8988T (cell line): ENCODE data around the gene IRF7.
"Not testable (repeated sequence)": the region's sequence is repeated elsewhere in the genome, so short reads cannot be mapped to it uniquely, and the experiment has no call there.

Experiments
- DNase-seq: peaks from one replicate; pipeline ENCODE4 v3.0.0; 2011

IRF7 gene

DNA sequence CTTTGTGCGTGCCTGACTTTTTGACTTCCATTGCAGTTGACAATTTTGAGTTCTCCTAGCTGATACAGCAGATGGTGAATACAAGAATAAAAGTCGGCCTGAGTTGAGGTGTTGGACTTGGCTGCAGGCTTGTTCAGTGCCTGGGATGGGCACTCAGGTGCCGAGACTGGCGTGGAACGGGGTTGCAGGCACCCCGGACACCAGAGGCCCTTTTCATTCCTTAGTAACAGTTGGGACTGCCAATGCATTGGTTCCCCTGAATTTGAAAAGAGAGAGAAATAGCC is 38.2 kb downstream of the IRF7 start:
- no peak for DNase-seq

DNA sequence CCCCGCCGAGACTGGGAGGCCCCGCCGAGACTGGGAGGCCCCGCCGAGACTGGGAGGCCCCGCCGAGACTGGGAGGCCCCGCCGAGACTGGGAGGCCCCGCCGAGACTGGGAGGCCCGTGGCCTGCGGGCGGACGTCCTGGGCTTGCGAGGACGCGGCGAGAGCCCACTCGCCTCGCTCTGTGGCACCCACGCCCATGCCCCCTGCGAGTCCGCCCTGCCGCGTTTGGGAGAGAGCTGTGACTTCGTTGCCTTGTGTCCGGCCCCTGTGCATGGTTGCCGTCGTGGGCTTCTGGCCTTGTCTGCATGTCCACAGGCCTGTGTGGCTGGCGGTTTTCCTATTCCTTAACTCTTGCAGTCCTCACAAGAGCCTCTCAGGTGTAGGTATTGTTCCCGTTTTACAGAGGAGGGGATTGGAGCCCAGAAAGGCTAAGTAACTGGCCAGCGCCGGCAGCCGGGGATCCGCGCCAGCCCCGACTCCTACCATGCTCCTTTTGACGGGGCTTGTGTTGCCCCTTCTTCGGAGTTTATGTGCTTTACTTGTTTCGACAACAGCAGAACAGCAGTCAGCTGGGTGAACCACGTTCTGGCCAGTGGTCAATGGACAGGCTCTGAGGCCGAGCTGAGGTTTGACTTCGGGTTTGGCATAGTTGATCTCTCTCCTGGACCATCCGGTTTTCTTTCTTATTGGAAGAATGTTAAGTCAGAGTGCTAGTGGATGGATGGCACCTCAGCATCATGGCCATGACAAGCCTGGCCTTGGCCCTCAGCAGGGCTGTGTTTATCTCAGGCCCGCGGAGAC is 38.7 kb downstream of the IRF7 start:
- DNase-seq = no peak

DNA sequence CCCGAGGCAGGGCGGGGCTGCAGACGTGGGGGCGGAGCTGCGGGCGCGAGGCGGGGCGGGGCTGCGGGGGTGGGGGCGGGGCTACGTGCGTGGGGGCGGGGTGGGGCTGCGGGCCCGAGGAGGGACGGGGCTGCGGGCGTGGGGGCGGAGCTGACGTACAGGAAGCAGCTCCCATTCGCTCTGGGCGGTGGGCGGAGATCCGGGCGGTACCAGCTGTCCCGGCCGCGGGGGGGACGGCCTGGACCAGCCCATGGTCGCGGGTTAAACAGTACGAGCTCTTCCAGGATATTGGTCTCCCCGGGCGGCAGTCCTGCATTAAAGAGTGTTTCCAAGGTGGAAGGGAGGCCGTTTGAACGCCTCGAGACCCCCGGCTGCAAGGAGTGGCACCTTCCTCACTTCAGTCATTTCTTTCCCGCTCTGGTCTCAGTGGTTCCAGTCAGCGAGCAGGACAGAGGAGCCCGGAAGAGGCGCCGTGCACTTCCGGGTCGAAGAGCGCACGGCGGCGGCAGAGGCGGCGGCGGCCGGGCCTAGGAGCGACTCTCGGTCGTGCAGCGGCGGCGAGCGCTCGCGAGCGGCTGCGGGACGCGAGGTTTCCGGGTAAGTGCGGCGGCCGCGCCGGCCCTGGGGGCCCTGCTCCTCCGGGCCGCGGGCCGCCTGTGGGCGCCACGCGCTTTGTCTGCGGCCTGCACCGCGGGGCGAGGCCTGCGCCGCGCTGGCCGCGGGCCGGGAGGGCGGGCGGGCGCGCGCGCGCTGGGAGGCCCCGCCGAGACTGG is 39.6 kb downstream of the IRF7 start, which contains the start of gene PHRF1:
Gene PHRF1, plus strand, starts transcription at position 475 of the 773 bp plus-strand sequence. CDS start 5,043 bp downstream, outside the sequence.
- peak; percentile 100 for DNase-seq

DNA sequence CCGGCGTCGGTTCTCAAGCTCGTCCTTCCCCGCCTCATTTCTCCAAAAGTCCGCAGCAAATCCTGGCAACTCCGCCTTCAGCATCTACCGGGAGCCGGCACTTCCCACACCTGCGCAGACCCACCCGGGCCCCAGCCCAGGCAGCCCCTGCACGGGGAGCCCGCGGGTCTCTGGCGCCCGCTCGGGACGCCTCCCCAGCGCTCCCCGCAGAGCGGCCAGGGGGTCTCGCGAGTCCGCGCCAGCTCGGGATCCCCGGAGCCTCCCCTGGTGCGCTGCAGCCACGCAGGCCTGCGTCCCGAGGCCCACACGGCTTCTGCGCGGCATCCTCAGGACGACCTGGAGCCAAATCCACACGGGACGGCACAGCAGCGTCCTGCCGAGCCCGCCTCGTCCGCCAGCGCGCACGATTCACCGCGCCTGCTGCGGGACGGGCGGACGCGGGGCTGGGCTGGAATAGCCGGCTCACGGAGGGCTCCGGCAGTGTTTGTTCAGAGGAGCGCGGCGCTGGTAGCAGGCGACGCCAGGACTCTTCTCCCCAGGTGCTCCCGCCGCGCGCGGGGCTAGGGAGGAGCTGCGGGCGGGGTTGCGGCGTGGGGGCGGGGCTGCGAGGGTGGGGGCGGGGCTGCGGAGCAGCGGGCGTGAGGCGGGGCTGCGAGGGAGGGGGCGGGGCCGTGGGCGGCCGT is 40.3 kb downstream of the IRF7 start:
- peak; percentile 94 for DNase-seq

DNA sequence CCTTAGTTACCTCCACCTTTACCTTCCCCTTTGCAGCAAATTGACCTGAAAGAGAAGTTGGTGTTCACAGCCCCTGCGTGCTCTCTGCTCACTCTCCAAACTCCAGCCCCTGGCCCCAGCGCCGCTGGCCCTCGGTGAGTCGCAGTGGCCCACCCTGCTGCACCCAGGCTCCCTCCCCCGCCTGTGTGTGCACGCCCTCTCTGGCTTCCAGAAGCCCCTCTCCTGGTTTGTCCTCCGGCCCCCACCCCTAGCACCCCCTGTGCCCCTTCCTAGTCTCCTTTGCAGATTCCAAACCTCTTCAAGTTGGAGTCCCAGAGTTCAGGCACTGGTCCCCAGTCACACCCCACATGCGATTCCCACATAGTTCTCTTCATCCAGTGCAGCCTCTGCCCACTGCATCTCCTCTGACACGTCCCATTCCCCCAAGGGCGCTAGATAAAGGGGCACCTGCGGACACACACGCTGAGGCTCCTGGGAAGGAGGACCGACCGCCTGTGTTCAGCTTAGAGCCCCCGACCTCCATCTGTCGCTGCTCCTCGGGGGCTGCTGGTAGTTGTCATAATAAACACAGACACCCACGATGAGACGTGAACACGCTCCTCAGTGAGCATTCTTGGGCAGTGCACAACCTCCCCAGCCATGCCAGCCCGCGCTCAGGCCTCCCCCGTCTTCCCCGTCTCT is 41.0 kb downstream of the IRF7 start:
- DNase-seq = no peak

DNA sequence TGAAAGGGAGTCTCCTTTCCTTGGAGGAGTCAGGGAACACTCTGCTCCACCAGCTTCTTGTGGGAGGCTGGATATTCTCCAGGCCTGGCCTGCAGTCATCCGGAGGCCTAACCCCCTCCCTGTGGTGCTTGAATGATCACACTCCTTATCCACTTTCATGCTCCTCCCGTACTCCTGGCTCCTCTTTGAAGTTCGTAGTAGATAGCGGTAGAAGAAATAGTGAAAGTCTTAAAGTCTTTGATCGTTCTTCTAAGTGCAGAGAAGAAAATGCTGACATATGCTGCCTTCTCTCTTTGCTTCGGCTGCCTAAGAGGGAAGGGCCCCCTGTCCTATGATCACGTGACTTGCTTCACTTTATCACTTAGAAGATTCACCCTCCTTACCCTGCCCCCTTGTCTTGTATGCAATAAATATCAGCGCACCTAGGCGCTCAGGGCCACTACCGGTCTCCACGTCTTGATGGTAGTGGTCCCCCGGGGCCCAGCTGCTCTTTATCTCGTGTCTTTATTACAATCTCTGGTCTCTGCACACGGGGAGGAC is 41.6 kb downstream of the IRF7 start:
- DNase-seq = not testable (repeated sequence)

DNA sequence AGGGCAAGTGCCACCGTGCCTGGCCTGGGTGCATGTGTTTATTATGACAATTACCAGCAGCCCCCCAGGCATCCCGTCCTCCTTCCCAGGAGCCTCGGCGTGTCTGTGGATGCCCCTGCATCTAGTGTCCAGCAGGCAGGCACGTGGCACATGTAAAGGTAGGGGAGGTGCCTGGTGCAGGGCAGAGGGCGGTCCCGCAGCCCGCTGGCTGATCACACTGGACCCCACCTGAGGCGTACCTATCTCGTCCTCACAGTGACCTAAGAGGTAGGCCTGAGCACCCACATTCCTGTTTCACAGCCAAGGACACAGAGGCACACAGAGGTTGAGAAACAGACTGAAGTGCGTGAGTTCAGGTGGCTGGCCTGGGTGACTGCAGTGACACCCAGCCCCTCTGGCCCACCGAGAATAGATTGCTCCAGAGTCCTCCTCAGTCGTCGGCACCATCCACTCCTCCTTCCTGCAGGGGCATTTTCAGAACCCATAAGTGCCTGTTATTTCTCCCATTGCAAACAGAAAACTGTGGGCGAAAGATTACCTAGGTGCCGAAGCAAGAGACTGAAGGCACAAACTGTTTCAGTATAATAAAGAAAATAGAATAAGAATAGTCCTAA is 42.5 kb downstream of the IRF7 start:
- no peak for DNase-seq

DNA sequence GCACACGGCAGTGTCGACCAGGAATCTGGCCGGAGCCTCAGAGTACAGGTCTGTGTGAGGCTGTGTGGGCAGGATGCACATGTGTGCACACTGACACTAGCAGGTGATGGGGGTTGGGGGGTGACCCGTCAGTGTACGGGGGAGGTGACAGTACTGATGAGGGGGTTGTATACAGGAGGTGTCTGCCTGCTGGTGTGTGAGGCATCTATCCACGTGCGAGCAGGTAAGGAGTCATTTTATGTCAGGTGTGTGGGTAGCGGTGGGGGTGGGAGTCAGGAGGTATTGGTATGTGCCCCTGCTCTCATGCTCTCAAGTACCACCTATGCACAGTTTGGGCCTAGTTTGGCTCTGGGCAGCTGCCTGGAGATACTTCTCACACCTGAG is 44.0 kb downstream of the IRF7 start:
- no peak for DNase-seq

DNA sequence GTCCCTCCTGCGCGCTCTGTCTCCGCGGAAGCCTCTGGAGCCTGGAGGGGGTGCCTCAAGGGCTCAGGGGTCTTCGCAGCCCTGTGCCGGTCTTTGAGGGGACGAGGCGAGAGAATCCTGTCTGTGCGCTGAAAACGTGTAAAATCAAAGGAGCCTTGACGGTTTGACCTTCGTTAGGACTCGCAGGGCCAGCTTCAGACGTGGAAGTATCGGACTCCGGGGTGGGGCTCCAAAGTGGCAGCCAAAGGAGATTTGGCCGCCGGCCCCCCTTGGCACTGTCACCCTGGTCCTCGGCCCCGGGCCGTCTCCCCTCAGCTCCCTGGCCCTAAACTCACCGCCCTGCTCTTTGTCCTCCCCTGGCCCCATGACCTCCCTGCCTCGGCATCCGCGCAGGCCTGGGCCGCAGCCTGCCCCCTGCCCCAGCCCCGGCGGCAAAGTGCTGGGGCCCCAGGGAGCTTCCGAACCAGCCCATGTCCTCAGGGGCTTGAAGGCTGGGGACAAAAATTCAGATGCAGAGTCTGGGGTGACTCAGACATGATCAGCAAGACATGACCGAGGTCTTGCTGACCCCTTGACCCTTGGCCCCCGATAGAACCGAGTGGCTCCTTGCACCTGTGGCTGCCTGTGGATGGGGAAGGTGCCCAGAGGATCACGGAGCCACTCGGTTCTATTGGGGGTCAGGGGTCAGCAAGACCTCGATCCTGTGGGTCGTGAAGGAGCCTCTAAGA is 46.4 kb downstream of the IRF7 start:
- DNase-seq = no peak

DNA sequence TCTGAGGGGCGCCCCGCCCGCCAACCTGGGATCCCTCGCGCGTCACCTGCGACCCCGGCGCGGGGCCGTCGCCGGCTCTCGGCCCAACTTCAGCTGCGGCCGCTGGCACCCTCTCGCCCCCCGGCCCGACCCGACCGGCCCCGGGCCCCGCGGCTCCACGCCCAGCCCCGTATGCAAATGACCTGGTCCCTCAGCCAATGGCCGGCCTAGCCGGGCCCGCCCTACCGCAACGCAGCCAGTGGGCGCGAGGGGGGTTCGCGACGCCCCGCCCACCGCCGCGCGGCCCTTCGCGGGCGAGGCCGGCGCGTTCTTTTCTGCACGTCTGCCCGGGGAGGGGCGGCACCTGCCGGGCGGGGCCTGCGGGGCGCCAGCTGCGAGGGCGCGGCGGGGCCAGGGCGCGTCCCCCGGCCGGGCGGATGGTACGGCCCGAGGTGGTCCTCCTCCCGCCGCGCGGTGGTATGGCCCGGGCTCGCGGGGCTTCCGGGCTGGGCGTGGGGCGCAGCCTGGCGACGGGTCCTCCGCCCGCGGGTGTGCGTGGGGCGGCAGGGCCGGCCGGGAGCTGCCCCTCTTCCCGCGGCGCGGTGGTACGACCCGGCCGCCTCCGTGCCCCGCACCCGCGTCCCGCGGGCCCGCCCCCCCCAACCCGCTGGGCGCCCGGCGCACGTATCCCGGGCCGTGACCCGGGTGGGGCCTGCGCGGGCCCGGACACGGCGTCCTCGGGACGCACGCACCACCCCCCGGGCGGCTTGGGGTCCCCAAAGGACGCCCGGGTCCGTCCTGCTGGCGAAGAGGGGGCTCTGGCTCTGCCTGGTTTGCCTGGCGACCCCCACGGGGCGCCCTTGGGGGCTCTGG is 47.2 kb downstream of the IRF7 start:
- DNase-seq = peak; percentile 100

DNA sequence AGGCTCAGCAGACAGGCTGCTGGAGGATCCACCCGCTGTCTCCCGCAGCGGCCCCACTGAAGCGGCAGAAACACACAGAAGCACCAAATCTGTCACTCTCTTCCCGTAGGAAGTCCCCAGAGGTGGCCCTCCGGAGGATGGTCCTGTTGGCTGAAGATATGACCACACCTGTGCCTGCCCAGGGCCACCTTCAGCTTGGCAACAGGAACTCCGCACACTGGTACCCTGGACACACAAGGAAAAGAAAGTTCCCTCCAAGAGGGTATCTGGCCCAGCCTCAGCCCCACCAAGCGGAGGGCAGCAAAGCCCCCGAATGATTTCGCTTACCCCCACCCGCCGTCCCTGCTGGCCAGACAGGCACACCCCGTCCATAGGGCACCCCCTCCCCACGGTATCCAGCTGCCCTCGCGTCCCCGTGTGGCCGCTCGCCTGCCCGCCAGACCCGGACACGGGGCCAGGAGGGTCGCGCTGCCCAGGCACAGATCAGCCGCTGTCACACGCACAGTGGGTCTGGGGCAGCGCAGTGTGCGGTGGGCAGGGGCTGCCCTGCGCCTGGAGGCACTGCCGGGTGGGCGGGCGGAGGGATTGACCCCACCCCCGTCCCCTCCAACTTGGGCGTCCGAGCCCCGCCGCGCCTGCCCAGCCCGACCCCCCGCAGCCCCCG is 48.0 kb downstream of the IRF7 start:
- DNase-seq = no peak

DNA sequence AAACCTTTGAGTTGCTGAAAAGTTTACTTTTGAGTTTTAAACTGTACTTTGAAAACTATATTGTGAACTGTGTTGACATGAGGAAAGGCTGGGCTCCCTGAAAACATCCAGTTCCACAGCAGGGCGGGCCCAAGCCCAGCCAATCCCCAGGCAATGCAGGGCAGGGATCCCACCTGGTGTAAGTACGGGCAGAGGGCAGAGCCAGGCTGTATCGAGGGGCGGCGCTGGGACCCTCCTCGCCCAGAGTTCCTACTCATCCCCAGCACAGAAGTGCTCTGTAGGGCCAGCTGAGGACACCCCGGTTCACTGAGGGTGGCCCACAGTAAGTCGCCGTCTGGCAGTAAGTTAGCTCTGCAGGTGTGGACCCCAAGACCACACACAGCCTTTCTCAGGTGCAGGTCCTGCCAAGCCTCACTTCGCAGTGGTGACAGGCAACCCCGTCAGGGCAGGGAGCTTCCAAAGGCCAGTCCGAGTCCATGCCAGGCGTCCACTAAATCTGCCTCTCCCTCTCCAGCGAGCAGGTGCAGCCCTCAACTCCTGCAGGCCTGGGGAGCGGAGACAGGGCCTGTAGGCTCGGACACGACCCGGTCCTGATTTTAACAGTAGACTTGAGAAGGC is 48.6 kb downstream of the IRF7 start:
- no peak for DNase-seq

DNA sequence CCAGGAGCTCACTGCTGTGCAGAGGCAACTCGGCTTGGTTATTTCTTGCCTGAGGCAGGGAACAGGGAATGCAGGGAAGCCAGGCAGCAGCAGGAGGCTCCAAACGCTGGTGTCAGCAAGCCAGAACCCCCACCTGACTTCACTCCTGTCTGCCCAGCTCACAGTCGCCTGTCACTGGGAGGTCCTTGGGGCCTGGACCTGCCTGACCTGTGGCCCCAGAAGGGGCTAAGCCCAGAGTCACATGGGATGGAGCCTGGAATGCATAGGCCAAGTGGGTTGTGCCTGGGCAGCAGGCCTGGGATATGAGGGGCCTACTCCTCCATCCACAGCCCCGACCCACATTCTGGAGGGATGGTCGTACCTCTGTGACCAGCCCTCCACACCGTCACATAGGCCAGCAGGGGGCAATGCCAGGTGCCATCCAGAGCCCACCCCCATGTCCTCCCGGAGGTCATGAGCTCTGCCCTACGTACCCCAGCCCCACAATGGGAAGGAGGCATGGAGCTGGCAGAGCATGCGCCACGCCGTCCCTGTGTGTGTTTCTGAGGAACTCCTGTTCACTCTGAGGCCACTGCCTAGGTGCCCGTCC is 49.7 kb downstream of the IRF7 start:
- DNase-seq = no peak

DNA sequence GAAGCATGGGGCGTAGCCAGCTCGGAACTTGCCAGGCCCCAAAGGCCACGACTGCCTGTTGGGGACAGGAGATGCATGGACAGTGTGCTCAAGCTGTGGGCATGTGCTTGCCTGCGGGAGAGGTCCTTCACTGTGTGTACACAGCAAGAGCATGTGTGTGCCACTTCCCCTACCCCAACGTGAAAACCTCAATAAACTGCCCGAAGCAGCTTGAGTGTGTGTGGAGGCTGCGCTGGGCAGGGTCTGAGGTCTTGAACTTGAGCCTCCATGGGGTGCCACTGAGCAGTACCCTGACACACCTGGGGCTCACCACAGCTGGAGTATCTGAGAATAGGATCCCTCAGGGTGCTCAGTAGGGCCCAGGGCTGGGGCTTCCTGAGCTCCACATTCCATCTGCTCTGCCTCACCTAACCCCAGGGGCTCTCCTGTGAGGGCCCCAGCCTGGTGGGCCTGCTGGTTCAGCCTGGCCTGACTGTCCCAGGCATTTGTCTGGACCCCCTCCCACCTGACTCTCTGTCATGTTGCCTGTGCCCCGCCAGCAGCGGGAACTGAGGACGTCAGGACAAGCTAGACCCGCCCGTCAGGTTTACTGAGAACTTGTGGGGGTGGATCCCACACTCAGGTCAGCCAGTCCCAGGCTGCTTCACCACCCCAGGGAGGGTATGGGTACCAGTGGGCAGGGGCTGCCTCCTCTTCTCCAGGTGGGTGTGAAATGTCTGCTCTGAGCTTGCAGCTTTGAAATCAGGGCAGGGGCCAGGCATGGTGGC is 51.8 kb downstream of the IRF7 start:
- DNase-seq = no peak

DNA sequence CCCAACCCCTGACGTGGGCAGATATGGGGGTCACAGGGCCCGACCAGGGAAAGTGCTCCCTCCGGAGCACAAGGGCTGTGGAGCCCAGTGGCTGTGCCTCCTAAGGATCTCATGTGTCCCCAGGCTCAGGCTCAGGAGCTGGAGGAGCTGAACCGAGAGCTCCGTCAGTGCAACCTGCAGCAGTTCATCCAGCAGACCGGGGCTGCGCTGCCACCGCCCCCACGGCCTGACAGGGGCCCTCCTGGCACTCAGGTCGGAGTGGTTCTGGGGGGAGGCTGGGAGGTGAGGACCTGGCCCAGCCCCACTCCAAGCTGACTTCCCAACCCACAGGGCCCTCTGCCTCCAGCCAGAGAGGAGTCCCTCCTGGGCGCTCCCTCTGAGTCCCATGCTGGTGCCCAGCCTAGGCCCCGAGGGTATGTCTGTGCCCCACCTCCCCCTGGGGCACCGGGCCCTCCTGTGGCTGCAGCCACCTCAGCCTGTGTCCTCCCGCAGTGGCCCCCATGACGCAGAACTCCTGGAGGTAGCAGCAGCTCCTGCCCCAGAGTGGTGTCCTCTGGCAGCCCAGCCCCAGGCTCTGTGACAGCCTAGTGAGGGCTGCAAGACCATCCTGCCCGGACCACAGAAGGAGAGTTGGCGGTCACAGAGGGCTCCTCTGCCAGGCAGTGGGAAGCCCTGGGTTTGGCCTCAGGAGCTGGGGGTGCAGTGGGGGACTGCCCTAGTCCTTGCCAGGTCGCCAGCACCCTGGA is 52.5 kb downstream of the IRF7 start:
- no peak for DNase-seq
